AG04450 (cell line): ENCODE results near the gene GGCX. TPM values are rescaled to one million over a fixed set of nuclear protein-coding genes. Genes with fewer than 3 reads are reported as not detected.
A peak's percentile ranks its signal among the peaks of the same experiment; 100 is the strongest.

Experiments used
- CTCF ChIA-PET: fragments of 300-600, 350-600 bp; formaldehyde crosslinking; extraction: SDS; loops from one replicate; lab custom pipeline; 2022; ENCODE audit warnings: antibody characterized with exemption, inconsistent platforms; lab: Charles Lee
- POLR2A ChIA-PET: fragments of 350-600 bp; formaldehyde crosslinking; extraction: SDS; loops from one replicate; lab custom pipeline; 2021; ENCODE audit warnings: antibody characterized with exemption, inconsistent platforms; lab: Yijun Ruan, JAX
- DNase-seq: peaks from one replicate; pipeline ENCODE4 v3.0.0-alpha.2; 2011; ENCODE audit warnings: low read depth, low spot score
- H3K27ac ChIP-seq: one replicate; pipeline ENCODE4 v1.5.1; 2012; ENCODE audit warnings: low read depth, low read length, control low read depth
- H3K27me3 ChIP-seq: one replicate; pipeline ENCODE4 v1.6.0; 2012; ENCODE audit warnings: low read length; ENCODE audit not compliant: control insufficient read depth, insufficient read depth
- H3K4me3 ChIP-seq: 2 replicates; pipeline ENCODE4 v1.5.1; 2011; ENCODE audit warnings: mild to moderate bottlenecking, low read depth, low read length, control low read depth
- H3K9me3 ChIP-seq: 2 replicates; pipeline ENCODE4 v1.5.1; 2012; ENCODE audit warnings: low read length; ENCODE audit not compliant: control insufficient read depth, insufficient read depth
- polyA plus RNA-seq: library from polyadenylated mRNA; depleted of rRNA; stranded (reverse); fragments of >200 nt; gene quantifications from 2 replicates; pipeline ENCODE4 v1.2.3, GENCODE V29; 2011
- TF ChIP-seq, protein P1 (sequence below): IDR thresholded peaks from 2 replicates; pipeline ENCODE4 v1.5.1; 2011; ENCODE audit warnings: low read depth, low read length, control low read depth, inconsistent platforms

GGCX gene
- polyA plus RNA-seq, 1 experiment = 44.0 TPM

DNA sequence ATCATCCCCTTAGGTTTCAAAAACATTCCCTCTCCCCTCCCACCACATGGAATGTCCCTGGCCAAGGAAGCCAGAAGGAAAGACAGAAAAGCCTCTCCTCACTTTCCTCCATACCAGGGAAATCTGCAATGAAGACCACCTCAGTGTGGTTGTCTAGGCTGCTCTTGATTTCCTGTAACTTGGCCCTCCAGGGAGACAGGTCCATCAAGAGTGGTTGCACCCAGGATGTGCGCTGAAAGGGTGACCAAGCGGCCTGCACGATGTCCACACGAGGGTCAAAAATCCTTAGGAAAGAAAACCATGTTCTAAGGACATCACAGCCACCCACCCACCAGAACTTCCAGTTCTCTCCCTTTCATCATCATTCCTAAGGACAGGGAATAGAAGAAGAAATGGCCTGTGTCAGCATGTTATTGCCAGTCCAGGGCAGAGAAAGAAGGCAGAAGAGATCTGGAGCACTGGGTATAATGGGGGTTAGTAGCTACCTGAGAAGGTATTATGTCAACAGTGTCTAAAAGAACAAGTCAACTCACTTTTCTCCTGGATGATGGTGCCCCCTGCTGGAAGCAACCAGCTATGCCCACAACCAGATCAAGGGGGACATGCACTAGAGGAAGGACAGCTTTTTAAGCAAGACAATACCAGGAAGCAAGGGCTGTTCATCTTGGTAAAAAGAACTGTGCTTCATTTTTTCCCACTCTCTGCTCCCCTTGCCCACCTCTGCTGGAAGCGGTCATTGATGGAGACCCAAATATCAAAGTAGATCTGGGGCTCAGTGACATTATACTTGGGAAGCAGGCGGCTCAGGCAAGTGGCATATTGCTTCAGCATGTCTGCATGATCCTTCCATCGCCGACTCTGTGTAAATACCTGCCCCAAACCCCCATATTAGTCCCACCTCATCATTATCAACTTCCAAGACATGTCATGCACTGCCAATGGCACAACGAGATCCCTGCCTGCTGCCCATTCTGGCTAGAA, 9.3 kb downstream of the GGCX start:
- POLR2A ChIA-PET = interaction anchor here (0.5 to 6.3 kb wide), 11 partner anchors 9 to 525 kb away, joined by 3 to 172 read pairs (median 5); partner anchors contain the start of genes ELMOD3, GGCX, MAT2A and RETSAT
- no peaks in the 10 kb centered on the region for H3K9me3 ChIP-seq
- TF ChIP-seq, protein P1, sequence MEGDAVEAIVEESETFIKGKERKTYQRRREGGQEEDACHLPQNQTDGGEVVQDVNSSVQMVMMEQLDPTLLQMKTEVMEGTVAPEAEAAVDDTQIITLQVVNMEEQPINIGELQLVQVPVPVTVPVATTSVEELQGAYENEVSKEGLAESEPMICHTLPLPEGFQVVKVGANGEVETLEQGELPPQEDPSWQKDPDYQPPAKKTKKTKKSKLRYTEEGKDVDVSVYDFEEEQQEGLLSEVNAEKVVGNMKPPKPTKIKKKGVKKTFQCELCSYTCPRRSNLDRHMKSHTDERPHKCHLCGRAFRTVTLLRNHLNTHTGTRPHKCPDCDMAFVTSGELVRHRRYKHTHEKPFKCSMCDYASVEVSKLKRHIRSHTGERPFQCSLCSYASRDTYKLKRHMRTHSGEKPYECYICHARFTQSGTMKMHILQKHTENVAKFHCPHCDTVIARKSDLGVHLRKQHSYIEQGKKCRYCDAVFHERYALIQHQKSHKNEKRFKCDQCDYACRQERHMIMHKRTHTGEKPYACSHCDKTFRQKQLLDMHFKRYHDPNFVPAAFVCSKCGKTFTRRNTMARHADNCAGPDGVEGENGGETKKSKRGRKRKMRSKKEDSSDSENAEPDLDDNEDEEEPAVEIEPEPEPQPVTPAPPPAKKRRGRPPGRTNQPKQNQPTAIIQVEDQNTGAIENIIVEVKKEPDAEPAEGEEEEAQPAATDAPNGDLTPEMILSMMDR = peak; percentile 93
- H3K4me3 ChIP-seq = no peak overlapping the region
- no peaks in the 10 kb centered on the region for H3K27me3 ChIP-seq
- no peak for DNase-seq
- CTCF ChIA-PET = interaction anchor here (0.5 to 6.6 kb wide), 30 partner anchors 8 to 251 kb away, joined by 3 to 124 read pairs (median 4); partner anchors contain the start of genes ELMOD3, GGCX, MAT2A and RETSAT
- no peak overlapping the region for H3K27ac ChIP-seq

DNA sequence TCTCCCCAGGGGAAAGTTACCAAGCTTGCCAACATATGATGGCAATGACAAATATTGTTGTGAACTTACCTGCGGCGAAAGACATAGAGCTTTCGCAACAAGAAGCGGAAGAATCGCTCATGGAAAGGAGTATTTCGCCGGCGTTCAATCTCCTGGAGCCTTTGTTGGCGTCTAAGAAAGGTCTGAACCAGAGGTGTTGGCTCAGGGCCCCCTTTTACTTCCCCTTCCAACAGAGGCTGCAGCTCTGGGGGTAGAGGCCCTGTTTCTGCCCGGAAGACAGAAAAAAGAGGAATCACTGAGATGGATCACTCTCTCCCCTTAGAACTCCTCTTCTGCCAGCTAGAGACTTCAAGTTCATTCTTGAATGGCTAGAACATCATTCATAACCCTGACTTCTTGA, 10.8 kb downstream of the GGCX start:
- no peaks in the 10 kb centered on the region for H3K27me3 ChIP-seq
- ChIA-PET POLR2A (interaction anchor here (0.6 to 6.3 kb wide), 14 partner anchors 11 to 196 kb away, joined by 3 to 172 read pairs (median 6); partner anchors contain the start of genes C2orf68, ELMOD3, GGCX and MAT2A), CTCF (interaction anchor here (1.1 to 6.6 kb wide), 9 partner anchors 9 to 226 kb away, joined by 3 to 124 read pairs (median 8); partner anchors contain the start of genes ELMOD3, MAT2A, RETSAT and RNF181)

GRCh38 chr2:85549826-85550225, 11.5 kb downstream of the GGCX start:
- Histone ChIP-seq H3K9me3 (no peaks in the 10 kb centered on the region), H3K27me3 (no peaks in the 10 kb centered on the region), H3K4me3 (no peak overlapping the region), H3K27ac (peak overlapping the region; percentile 93)
- peak; percentile 98 for DNase-seq
- CTCF ChIA-PET = interaction anchor here (0.6 to 6.6 kb wide), 6 partner anchors 10 to 226 kb away, joined by 3 to 124 read pairs (median 10); partner anchors contain the start of genes MAT2A, RNF181 and SH2D6
- TF ChIP-seq, protein P1 = no peak
- POLR2A ChIA-PET = interaction anchor here (0.6 to 6.3 kb wide), 21 partner anchors 10 to 223 kb away, joined by 3 to 172 read pairs (median 5); partner anchors contain the start of genes C2orf68, ELMOD3, GGCX and MAT2A

More for the DNA sequence above, 10.8 kb downstream of the GGCX start:
- no peaks in the 10 kb centered on the region for H3K9me3 ChIP-seq
- DNase-seq = no peak
- no peak overlapping the region for H3K4me3 ChIP-seq
- peak overlapping the region; percentile 93 for H3K27ac ChIP-seq
- TF ChIP-seq, protein P1 = no peak

GRCh38 chr2:85549095-85549494, 12.2 kb downstream of the GGCX start:
- no peaks in the 10 kb centered on the region for H3K27me3 ChIP-seq
- POLR2A ChIA-PET = interaction anchor here (0.6 to 6.3 kb wide), 17 partner anchors 9 to 194 kb away, joined by 3 to 172 read pairs (median 6); partner anchors contain the start of genes C2orf68, ELMOD3, GGCX and MAT2A
- TF ChIP-seq, protein P1 = no peak
- H3K4me3 ChIP-seq = no peak overlapping the region
- no peaks in the 10 kb centered on the region for H3K9me3 ChIP-seq
- CTCF ChIA-PET = interaction anchor here (0.6 to 6.6 kb wide), 3 partner anchors 9 to 128 kb away, joined by 3 to 124 read pairs (median 53); partner anchors contain the start of genes MAT2A and SH2D6
- no peak for DNase-seq
- H3K27ac ChIP-seq = peak overlapping the region; percentile 75
